Measurements from ENCODE around the gene ADAP1. TPM values are rescaled to one million over a fixed set of nuclear protein-coding genes. Genes with fewer than 3 reads are reported as not detected.

ADAP1 gene
- total RNA-seq, 1 donor from 2014 or later = 1.6 TPM

- DNase-seq = no peak
These were observed 34.6 kb upstream of the ADAP1 start for GRCh38 chr7:988963-989529.

- DNase-seq = no peak
These were observed 34.0 kb upstream of the ADAP1 start for GRCh38 chr7:988426-988911.

GRCh38 chr7:987909-988308 is 33.4 kb upstream of the ADAP1 start:
- no peak for DNase-seq

GRCh38 chr7:986766-987751 is 32.6 kb upstream of the ADAP1 start:
- DNase-seq = no peak

GRCh38 chr7:985915-986741 is 31.6 kb upstream of the ADAP1 start:
- DNase-seq = no peak

- DNase-seq = no peak
These were observed 30.6 kb upstream of the ADAP1 start for GRCh38 chr7:985127-985416.

- DNase-seq = no peak
These were observed 30.1 kb upstream of the ADAP1 start for GRCh38 chr7:984361-985126.

GRCh38 chr7:983616-984071 is 29.2 kb upstream of the ADAP1 start:
- DNase-seq = no peak

- peak; percentile 52 for DNase-seq
These were observed 28.6 kb upstream of the ADAP1 start, which contains the start of gene CYP2W1 for GRCh38 chr7:983004-983615. TSS of gene CYP2W1 (plus strand) at chr7:983181. CDS start at chr7:983212, 31 bp downstream.

- no peak for DNase-seq
These were observed 28.1 kb upstream of the ADAP1 start for GRCh38 chr7:982511-983003.

GRCh38 chr7:981793-982510 is 27.5 kb upstream of the ADAP1 start:
- peak; percentile 89 for DNase-seq

GRCh38 chr7:979886-980571 is 25.5 kb upstream of the ADAP1 start:
- peak; percentile 48 for DNase-seq

- DNase-seq = no peak
These were observed 24.7 kb upstream of the ADAP1 start for GRCh38 chr7:979151-979550.

GRCh38 chr7:978416-979091 is 24.1 kb upstream of the ADAP1 start:
- DNase-seq = no peak

- DNase-seq = no peak
These were observed 23.5 kb upstream of the ADAP1 start for GRCh38 chr7:978049-978346.

- DNase-seq = peak; percentile 62
These were observed 23.0 kb upstream of the ADAP1 start for GRCh38 chr7:977326-978048.

GRCh38 chr7:976901-977325 is 22.4 kb upstream of the ADAP1 start:
- no peak for DNase-seq

GRCh38 chr7:975702-976473 is 21.4 kb upstream of the ADAP1 start:
- no peak for DNase-seq

All from tongue (tissue), 2 donors.